Ovary (tissue), 3 donors: Measurements from ENCODE around the gene ASPHD1.

Experiments
- EP300 ChIP-seq: sonication (generic); formaldehyde crosslinking; IDR thresholded peaks from one replicate; pipeline ENCODE4 v1.6.1; 2017; ENCODE audit warnings: antibody characterized with exemption
- POLR2A ChIP-seq: fragments of 450-650 bp; IDR thresholded peaks from one replicate; pipeline ENCODE4 v1.6.1; 2017; ENCODE audit warnings: antibody characterized with exemption, mild to moderate bottlenecking, moderate library complexity
- TF ChIP-seq, protein P1 (sequence below), 3 donors: fragments of 450-650 bp in 2 of 3; fragments of 200-600 bp in 1 of 3; IDR thresholded peaks; one replicate each; pipeline versions ENCODE4 v1.5.1 to v1.8.0; 2016 to 2022; ENCODE audit warnings: antibody characterized with exemption in 3 of 3, mild to moderate bottlenecking in 1 of 3
- donor health status: DM: no; HTN: no; CAD: no.

DNA sequence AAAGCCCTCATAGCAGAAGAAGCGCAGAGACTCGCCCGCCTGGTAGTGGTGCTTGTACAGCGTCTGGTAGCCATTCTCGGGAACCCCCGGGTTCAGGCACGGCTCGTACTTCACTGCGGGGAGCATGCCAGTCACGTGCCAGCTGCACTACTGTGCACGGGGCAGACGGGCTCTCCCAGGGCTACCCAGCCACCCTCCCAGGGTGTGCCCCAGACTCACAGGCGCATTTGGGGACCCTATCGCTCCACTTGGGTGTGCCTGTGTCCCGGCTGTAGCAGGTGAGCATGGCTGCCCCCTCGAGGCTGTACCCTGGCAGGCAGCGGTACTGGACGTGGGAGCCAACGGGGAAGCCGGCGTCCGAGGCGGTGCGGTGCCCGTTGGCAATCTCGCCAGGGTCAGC lies 27.0 kb upstream of the ASPHD1 start:
- TF ChIP-seq, protein P1, sequence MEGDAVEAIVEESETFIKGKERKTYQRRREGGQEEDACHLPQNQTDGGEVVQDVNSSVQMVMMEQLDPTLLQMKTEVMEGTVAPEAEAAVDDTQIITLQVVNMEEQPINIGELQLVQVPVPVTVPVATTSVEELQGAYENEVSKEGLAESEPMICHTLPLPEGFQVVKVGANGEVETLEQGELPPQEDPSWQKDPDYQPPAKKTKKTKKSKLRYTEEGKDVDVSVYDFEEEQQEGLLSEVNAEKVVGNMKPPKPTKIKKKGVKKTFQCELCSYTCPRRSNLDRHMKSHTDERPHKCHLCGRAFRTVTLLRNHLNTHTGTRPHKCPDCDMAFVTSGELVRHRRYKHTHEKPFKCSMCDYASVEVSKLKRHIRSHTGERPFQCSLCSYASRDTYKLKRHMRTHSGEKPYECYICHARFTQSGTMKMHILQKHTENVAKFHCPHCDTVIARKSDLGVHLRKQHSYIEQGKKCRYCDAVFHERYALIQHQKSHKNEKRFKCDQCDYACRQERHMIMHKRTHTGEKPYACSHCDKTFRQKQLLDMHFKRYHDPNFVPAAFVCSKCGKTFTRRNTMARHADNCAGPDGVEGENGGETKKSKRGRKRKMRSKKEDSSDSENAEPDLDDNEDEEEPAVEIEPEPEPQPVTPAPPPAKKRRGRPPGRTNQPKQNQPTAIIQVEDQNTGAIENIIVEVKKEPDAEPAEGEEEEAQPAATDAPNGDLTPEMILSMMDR (IDR thresholded peaks at IDR 0.05), result no peak
- TF ChIP-seq EP300 (no peak), POLR2A (no peak)
